K562 (cell line): ENCODE measurements around the gene TNFRSF6B. TPM values are rescaled to one million over a fixed set of nuclear protein-coding genes. Genes with fewer than 3 reads are reported as not detected.

Experiments used
- EZH2 ChIP-seq: IDR thresholded peaks from 2 replicates; pipeline ENCODE4 v1.6.1; 2012; ENCODE audit warnings: low read depth, mild to moderate bottlenecking, inconsistent platforms, low read length, borderline replicate concordance
- GABPA ChIP-seq: fragments of 200-800 bp; sonication (Bioruptor generic); conservative IDR thresholded peaks from 2 replicates; pipeline ENCODE4 v1.6.1; 2016; ENCODE audit warnings: low read depth, missing genetic modification characterization, missing compliant biosample characterization
- NFE2L1 ChIP-seq: fragments of 450-650 bp; IDR thresholded peaks from 2 replicates; pipeline ENCODE4 v1.6.1; 2016; ENCODE audit warnings: missing genetic modification characterization, low read depth, mild to moderate bottlenecking, missing compliant biosample characterization, moderate library complexity, borderline replicate concordance
- NR4A1 ChIP-seq, 2 experiments: fragments of 250-450 bp in 1 of 2; fragments of 450-650 bp in 1 of 2; sonication (Bioruptor Pico) in 1 of 2; IDR thresholded peaks; 2 replicates each; pipeline versions ENCODE4 v1.4.0 to v1.6.1; 2016 to 2020; ENCODE audit warnings: mild to moderate bottlenecking in 2 of 2, missing compliant biosample characterization in 1 of 2, missing genetic modification characterization in 1 of 2, moderate library complexity in 1 of 2
- POLR3A ChIP-seq: IDR thresholded peaks from 2 replicates; pipeline ENCODE4 v1.6.1; 2011; ENCODE audit warnings: borderline replicate concordance, mild to moderate bottlenecking, moderate library complexity; ENCODE audit not compliant: insufficient read length, insufficient read depth; ENCODE audit errors: extremely low read depth
- RBBP5 ChIP-seq: fragments of 200-600 bp; sonication (generic); IDR thresholded peaks from 2 replicates; pipeline ENCODE4 v1.6.1; 2012; ENCODE audit warnings: borderline replicate concordance, mild to moderate bottlenecking, low read length, control low read depth, inconsistent platforms; ENCODE audit not compliant: insufficient read depth, poor library complexity, severe bottlenecking
- polyA plus RNA-seq, 8 experiments: library from polyadenylated mRNA; depleted of rRNA in 4 of 8; stranded (reverse) in 5 of 8; unstranded in 3 of 8; fragments of >200 nt; fragmentation: Nextera tagmentation in 2 of 8; fragmentation: Illumina TruSeq in 1 of 8; extraction: Ambion mirVana in 2 of 8; extraction: Trizol in 1 of 8; gene quantifications; 2 replicates each; pipeline versions ENCODE4 v1.2.1 to v1.2.3, GENCODE V29; 2011 to 2014; ENCODE audit warnings: inconsistent platforms in 1 of 8, missing spikeins in 1 of 8
- total RNA-seq, 7 experiments: library from RNA; depleted of rRNA in 6 of 7; stranded (reverse); fragments of >200 nt in 6 of 7; fragmentation: Illumina TruSeq in 2 of 7; extraction: Trizol in 2 of 7; gene quantifications; 2 replicates each; pipeline versions ENCODE4 v1.2.1 to v1.2.3, GENCODE V29; 2011 to 2021; ENCODE audit warnings: low replicate concordance in 1 of 7
- TF ChIP-seq, protein P1 (sequence below): fragments of 250-450 bp; sonication (Bioruptor Pico); IDR thresholded peaks from 2 replicates; pipeline ENCODE4 v1.8.0; 2022; ENCODE audit warnings: inconsistent platforms
- TF ChIP-seq, protein P2 (sequence below), 2 experiments: fragments of 450-650 bp in 1 of 2; sonication (generic) in 1 of 2; formaldehyde crosslinking in 1 of 2; IDR thresholded peaks; 2 replicates each; pipeline versions ENCODE4 v1.7.1 to v1.9.0; 2016 to 2022; ENCODE audit warnings: inconsistent platforms in 1 of 2, mild to moderate bottlenecking in 1 of 2, missing genetic modification reagents in 1 of 2
- TF ChIP-seq, protein P3 (sequence below): fragments of 450-650 bp; IDR thresholded peaks from 2 replicates; pipeline ENCODE4 v1.6.1; 2016; ENCODE audit warnings: borderline replicate concordance

Gene TNFRSF6B
- total and polyA plus RNA-seq, 9 of the 15 experiments (the other 6 are each of a cell fraction or from before 2014, with no cell fraction given): 0.10 to 3.5 (median 0.32) TPM; not detected in 6

DNA sequence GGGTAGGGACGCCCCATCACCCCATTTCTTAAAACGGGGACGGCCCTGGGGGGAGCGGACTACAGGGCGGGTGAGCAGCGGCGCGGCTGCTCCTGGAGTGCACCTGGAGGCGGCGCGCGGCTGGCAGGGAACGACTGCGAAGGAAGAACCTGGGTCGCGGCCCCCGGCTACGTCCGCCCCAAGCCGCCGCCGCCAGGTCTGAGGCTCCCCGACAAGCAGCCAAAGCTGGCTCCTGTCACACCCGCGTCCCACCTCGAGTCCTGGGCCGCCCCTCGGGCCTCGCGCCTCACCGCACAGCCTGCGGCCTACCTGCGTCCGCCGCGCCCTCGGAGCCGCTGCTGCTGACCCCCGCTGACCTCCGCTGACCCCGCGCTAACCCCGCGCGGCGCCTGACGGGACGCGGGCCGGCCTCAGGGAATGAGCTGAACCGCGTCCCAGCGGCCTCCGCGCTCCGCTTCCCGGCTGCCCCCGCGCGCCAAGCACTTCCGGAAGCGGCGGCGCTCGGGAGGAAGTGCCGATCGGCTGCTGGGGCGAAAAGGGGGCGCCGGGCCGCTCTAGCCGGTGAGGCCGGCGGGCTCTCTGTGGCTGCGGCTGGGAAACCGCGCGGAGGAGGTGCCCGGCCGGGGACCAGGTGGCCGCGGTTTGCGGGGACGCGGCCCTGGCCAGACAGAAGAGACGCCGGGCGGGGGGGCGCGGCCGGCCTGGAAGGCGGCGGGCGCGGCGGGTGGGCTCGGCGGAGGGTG is 11.3 kb downstream of the TNFRSF6B start, which contains the start of the genes ARFRP1 and ZGPAT (continued):
- TF ChIP-seq, protein P1, sequence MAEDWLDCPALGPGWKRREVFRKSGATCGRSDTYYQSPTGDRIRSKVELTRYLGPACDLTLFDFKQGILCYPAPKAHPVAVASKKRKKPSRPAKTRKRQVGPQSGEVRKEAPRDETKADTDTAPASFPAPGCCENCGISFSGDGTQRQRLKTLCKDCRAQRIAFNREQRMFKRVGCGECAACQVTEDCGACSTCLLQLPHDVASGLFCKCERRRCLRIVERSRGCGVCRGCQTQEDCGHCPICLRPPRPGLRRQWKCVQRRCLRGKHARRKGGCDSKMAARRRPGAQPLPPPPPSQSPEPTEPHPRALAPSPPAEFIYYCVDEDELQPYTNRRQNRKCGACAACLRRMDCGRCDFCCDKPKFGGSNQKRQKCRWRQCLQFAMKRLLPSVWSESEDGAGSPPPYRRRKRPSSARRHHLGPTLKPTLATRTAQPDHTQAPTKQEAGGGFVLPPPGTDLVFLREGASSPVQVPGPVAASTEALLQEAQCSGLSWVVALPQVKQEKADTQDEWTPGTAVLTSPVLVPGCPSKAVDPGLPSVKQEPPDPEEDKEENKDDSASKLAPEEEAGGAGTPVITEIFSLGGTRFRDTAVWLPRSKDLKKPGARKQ (CRISPR knock-in tag): no peak
- TF ChIP-seq RBBP5 (peak; percentile 95), NFE2L1 (tag) (no peak), EZH2 (no peak), NR4A1 (CRISPR knock-in tag; IDR thresholded peaks at IDR 0.05) (0 out of 2 replicates have a peak, but pooled peaks have one; percentile 46), NR4A1 (tag; IDR thresholded peaks at IDR 0.05) (peak; percentile 84), POLR3A (no peak), GABPA (tag) (peak; percentile 96)
- TF ChIP-seq, protein P2, sequence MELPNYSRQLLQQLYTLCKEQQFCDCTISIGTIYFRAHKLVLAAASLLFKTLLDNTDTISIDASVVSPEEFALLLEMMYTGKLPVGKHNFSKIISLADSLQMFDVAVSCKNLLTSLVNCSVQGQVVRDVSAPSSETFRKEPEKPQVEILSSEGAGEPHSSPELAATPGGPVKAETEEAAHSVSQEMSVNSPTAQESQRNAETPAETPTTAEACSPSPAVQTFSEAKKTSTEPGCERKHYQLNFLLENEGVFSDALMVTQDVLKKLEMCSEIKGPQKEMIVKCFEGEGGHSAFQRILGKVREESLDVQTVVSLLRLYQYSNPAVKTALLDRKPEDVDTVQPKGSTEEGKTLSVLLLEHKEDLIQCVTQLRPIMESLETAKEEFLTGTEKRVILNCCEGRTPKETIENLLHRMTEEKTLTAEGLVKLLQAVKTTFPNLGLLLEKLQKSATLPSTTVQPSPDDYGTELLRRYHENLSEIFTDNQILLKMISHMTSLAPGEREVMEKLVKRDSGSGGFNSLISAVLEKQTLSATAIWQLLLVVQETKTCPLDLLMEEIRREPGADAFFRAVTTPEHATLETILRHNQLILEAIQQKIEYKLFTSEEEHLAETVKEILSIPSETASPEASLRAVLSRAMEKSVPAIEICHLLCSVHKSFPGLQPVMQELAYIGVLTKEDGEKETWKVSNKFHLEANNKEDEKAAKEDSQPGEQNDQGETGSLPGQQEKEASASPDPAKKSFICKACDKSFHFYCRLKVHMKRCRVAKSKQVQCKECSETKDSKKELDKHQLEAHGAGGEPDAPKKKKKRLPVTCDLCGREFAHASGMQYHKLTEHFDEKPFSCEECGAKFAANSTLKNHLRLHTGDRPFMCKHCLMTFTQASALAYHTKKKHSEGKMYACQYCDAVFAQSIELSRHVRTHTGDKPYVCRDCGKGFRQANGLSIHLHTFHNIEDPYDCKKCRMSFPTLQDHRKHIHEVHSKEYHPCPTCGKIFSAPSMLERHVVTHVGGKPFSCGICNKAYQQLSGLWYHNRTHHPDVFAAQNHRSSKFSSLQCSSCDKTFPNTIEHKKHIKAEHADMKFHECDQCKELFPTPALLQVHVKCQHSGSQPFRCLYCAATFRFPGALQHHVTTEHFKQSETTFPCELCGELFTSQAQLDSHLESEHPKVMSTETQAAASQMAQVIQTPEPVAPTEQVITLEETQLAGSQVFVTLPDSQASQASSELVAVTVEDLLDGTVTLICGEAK (IDR thresholded peaks at IDR 0.05): peak; percentile 91
- TF ChIP-seq, protein P2 (CRISPR knock-in tag; IDR thresholded peaks at IDR 0.05): no peak
- TF ChIP-seq, protein P3, sequence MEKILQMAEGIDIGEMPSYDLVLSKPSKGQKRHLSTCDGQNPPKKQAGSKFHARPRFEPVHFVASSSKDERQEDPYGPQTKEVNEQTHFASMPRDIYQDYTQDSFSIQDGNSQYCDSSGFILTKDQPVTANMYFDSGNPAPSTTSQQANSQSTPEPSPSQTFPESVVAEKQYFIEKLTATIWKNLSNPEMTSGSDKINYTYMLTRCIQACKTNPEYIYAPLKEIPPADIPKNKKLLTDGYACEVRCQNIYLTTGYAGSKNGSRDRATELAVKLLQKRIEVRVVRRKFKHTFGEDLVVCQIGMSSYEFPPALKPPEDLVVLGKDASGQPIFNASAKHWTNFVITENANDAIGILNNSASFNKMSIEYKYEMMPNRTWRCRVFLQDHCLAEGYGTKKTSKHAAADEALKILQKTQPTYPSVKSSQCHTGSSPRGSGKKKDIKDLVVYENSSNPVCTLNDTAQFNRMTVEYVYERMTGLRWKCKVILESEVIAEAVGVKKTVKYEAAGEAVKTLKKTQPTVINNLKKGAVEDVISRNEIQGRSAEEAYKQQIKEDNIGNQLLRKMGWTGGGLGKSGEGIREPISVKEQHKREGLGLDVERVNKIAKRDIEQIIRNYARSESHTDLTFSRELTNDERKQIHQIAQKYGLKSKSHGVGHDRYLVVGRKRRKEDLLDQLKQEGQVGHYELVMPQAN: no peak
